Inflammatory macrophage (primary cell): ENCODE results near the gene TXNRD1.

Experiments used
- DNase-seq, 2 donors: peaks; one replicate each; pipeline ENCODE4 v3.0.0-alpha.2; 2020 to 2022

The TXNRD1 gene

DNA sequence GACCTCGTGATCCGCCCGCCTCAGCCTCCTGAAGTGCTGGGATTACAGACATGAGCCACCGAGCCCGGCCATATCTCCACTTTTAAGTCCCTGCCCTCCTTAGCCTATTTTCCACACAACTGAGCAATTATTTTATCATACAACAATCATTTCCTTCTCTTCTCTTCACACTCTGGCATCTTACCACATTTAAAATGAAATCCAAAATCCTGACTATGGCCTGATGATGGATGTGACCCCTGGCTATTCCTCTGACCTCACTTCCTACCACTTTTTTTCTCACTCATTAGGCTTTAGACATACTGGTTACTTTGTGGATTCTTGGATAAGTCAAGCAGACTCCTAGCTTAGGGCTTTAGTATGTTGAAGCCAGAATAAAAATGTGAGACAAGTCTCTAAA, 66.1 kb downstream of the TXNRD1 start:
- no peak for DNase-seq

DNA sequence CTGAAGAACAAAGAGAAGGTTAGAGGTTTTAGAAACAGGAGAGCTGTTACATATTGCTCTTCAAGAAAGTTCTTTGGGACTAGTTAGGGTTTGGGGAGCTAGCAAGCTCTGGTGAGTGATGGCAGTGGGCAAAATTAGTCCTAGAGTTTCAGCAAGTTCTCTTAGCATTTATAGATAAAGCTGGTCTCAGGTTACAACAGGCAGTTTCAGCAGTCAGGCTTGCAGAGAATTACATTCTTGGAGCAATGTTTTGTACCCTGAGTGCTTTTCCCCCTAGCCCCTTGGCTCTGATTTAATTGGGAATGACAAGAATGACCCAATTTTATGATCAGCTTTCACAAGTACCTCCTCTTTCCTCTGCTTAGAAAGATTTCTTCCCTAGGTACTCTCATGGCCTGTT, 66.5 kb downstream of the TXNRD1 start:
- DNase-seq: no peak

DNA sequence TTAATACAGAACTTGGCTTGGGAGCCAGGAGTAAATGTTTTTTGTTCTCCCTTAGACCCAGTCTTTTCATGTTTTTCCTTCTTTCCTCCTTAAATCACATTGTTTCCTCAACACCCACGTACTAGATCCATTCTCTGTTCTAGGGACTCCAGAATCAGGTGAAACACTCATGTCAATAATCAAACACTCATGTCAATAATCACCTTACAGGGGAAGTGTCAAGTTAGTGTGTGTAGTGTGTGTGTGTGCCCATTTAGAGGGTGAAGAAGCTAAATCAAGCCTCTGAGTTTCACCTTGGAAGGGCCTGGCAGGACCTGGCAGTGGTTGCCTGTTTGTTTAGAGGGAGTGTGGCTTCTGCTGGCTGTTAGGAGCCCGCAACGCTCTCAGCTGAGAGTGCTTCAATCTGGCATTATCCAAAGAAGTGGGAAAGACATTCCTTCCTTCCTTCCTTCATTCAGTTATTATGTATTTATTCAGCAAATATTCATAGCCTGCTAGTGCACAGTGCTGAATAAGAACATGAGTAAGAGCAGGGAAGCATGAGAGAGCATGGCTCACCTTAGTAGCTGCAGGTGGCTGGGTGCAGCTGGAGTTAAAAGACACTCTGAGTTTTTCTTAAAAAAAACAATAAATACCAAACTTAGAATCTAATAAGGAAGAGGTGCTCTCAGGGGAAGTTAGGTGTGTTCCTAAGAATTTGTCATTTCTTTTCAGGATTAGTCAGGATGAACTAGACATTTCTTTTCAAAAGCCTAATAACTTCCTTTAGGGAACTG, 70.3 kb downstream of the TXNRD1 start:
- no peak for DNase-seq

DNA sequence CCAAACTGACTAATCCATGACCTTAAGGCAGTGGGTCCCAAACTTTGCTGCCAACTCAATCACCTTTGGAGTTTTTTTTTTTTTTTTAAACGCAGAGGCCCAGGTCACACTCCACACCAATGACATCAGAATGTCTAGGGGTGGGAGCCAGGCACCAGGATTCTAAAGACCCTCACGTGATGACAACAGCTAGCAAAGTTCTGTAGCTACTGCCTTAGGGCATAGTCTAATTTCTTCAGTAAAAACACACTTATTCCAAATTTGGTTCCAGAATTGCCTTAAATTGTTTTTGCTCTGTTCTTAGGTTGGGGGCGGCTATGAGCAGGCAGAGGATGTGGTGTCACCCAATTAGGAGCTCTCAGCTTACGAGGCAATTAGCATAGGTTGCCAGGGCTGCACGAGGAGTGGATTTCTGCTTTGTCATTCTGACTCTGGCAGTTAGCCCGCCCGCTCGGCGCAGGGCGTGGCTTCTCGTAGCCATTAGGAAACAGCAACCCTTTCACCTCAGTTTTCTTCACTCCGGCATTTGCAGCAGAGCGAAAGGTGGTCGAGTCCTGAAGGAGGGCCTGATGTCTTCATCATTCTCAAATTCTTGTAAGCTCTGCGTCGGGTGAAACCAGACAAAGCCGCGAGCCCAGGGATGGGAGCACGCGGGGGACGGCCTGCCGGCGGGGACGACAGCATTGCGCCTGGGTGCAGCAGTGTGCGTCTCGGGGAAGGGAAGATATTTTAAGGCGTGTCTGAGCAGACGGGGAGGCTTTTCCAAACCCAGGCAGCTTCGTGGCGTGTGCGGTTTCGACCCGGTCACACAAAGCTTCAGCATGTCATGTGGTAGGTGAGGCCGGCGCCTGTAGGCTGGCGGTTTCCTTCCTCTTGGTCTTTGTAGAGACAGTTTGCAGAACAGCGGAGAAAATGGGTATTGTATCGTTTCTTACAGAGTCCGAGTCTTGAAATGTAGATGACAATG, 71.2 kb downstream of the TXNRD1 start:
- DNase-seq: peak; percentile 98 to 99

DNA sequence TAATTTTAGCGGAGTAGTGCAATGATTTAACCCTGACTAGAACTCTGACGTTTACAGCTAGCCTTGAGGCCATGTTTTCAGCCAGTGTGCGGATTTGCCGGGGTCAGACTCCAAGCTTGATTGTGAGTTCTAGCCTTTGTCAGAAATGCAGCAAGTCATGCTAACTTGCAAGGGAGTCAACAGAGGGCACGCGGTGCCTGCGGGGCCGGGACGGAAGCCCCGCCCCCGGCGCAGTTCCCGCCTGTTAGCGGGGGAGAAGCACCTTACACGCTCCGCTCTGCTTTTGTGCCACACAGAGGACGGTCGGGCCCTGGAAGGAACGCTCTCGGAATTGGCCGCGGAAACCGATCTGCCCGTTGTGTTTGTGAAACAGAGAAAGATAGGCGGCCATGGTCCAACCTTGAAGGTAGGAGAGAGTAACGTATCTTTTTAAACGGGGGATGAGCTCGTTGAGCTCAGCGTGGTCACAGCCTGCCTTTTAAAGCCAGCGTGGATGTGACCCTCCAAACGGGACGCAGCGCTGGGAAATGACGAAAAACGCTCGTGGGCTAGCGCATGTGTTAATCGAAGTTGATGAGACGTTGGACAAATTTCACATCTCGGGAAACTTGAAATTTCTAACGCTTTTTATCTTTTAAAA, 73.2 kb downstream of the TXNRD1 start:
- DNase-seq: peak; percentile 91 to 96

DNA sequence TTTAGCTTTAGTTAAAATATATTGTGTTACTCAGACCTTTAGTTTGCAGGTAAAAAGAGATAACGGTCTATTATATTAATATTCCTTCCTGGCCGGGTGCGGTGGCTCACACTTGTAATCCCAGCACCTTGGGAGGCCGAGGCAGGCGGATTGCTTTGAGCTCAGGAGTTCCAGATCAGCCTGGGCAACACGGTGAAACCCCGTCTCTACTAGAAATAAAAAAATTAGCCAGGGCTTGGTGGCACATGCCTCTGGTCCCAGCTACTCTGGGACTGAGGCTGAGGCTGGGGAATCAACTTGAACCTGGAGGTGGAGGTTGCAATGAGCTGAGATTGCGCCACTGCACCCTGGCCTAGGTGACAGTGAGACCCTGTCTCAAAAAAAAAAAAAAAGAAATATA, 74.7 kb downstream of the TXNRD1 start:
- DNase-seq: peak in 1 of 2 donors; percentile 35

DNA sequence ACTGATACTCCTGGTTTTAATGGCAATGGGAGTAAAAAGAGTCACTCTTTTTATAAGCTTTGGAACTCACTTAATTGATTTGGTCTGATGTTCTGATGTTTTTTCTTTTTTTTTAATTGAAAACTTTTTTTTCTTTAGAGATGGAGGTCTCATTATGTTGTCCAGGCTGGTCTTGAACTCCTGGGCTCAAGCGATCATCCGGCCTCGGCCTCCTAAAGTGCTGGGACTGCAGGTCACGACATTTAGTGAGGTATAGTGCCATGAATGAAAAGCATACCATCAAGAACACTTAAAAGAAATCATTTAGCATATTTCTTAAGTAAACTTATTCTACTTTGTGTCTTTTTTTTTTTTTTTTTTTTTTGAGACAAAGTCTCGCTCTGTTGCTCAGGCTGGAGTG, 75.3 kb downstream of the TXNRD1 start:
- no peak for DNase-seq

DNA sequence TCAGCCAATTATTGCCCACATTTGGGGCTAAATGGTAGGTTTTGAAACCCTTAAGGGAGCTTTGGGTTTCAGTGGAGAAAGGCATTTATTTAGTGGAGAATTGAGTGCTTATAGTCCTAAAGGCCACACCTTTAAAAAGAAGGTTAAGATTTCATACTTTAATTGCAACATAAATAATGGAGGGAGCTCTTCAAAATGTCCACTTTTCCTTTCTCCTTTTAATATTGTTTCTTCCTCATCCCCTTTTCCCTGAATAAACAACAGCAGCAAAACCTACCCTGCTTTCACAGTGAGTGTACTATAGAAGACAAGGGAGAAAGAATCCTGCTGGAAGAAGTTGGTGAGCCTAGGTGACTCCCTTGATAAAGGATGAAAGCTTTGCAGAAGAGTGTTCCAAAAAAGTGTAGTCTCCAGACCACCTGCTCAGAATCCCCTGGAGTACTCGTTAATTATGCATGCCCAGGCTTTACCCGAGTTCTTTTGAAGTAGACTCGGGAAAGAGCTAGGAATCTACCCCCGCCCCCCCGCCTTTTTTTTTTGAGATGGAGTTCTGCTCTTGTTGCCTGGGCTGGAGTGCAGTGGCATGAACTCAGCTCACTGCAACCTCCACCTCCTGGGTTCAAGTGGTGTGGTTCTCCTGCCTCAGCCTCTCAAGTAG, 76.4 kb downstream of the TXNRD1 start:
- no peak for DNase-seq

DNA sequence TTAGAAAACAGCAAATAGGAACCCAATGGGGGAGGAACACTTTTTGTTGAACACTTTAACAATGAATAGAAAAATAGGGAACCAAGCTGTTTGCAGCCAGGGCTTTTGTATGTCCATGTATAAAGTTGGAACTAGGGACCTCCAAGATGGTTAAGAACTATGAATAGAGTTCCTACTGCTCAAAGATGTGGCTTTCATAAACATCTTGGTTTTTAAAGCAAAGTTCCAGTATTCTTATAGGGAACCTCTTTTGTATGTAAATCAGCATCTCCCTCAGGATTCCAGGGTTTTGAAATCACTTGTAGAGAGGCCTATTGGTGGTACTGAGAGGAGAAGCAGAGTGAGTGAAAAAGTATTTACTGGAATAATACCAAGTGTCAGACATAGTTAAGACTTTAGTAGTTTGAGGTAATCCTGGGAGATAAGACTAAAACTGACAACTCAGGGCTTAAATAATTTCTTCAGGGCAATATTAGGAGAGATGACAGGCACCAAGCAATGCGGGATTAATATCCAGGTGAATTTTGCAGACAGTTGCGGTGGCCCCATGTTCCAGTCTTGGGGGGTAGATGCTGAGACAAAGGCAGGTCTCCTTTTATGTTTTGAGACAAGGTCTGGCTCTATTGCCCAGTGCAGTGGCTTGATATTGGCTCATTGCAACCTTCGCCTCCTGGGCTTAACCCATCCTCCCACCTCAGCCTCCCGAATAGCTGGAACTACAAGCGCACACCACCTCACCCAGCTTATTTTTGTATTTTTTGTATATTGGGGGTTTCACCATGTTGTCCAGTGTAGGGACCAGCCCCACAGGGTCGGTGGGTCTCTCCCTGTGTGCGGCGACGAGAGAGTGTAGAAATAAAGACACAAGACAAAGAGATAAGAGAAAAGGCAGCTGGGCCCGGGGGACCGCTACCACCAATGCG, 77.6 kb downstream of the TXNRD1 start:
- no peak for DNase-seq

DNA sequence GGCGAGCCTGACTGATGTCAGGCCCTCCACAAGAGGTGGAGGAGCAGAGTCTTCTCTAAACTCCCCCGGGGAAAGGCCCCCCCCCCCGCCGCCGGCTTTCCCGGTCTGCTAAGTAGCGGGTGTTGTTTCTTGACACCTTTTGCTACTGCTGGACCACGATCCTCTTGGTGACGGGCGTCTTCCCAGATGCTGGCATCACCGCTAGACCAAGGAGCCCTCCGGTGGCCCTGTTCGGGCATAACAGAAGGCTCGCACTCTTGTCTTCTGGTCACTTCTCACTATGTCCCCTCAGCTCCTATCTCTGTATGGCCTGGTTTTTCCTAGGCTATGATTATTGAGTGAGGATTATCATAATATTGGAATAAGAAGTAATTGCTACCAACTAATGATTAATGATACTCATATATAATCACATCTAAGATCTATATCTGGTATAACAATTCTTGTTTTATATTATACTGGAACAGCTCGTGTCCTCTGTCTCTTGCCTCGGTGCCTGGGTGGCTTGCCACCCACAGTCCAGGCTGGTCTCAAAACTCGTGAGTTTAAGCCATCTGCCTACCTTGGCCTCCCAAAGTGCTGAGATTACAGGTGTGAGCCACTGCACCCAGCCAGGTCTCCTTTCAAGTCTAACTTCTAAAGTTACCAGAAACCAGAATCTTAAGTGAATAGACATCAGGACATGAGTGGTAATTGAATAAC, 78.7 kb downstream of the TXNRD1 start:
- peak in 1 of 2 donors; percentile 46 for DNase-seq

DNA sequence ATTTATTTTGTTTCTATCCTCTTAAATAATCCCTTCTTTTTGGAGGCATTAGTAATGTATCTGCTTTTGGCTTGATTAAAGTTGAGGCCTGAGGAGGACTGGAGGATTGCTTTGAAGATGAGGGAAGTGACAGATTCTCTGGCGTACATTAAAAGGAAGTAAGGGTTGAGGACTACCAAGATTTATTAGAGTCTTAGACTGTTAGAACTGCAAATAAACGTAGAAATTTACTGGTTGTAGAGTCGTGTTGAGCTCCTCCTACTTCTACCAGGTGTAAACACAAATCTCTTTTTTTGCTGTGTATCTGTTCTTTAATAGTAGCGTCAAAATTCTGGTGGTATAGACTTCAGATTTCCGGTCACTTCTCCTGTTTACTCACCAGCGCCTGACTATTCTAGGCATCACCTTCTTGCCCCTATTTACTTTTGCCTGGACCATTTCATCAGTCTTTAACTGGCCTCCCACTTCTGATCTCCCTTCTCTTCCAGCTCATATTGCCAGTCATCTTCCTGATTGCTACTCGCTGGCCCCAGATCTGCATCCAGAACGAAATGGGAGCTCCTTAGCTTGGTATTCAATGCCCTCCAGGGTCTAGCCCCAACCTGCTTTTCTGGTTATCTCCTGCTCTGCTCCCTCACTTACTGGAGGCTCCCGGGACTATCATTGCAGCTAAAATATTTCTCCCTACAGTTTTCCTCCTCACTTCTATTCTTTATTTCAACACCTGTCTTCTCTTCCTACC, 79.5 kb downstream of the TXNRD1 start:
- DNase-seq: peak in 1 of 2 donors; percentile 13

DNA sequence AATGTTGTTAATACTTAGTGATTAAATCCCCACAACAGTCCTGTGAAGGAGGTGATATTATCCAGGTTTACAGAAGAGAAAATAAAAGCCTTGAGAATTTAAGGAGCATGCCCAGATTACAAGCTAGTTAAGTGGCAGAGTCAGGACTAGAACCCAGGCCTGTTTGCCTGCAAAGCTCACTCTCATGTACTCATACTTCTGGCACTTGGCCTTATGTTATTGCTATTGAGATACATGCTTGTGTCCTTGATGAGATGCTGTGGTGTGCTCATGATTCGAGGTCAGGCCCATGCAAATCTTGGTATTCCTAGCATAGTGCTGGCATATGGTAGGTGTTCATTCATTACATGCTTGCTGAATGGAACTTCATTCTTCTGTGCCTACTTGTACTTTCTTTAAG, 80.4 kb downstream of the TXNRD1 start:
- DNase-seq: no peak

DNA sequence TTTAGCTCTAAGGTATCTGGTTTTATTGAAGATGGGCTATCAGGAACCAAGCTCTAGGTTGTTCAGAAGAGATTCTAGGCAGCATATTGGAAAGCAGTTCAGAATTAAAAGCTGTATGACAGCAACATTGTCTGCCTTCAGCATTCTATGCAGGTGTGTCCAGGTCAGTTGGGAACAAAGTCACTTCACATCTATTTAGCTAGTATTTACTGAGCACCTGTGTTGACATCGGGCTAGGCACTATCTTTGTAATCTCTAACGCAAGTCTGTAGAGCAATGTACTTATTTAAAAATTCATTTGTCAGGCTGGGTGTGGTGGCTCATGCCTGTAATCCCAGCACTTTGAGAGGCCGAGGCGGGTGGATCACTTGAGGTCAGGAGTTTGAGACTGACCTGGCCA, 81.1 kb downstream of the TXNRD1 start:
- no peak for DNase-seq

DNA sequence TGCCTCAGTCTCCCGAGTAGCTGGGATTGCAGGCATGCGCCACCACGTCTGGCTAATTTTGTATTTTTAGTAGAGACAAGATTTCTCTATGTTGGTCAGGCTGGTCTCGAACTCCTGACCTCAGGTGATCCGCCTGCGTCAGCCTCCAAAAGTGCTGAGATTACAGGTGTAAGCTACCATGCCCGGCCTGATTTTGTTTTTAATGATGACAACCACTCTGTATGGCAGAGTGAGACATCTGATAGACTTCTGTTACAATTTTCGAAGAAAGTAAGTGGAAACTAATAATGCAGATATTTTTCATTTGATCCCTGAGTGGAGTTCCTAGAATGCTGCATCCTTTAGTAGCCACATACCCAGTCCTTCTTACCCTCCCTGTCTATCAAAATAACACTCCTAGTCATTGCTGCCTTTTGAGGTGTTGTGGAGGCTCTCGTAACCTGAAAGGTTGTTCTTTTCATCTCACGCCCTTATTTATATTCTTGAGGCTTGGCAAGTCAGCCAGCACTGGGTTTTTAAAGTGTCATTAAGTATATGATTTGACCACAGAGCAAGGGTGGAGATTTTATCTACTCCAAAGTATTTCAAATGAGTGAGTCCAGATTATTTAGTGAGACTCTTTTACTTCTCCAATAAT, 82.0 kb downstream of the TXNRD1 start:
- DNase-seq: no peak

DNA sequence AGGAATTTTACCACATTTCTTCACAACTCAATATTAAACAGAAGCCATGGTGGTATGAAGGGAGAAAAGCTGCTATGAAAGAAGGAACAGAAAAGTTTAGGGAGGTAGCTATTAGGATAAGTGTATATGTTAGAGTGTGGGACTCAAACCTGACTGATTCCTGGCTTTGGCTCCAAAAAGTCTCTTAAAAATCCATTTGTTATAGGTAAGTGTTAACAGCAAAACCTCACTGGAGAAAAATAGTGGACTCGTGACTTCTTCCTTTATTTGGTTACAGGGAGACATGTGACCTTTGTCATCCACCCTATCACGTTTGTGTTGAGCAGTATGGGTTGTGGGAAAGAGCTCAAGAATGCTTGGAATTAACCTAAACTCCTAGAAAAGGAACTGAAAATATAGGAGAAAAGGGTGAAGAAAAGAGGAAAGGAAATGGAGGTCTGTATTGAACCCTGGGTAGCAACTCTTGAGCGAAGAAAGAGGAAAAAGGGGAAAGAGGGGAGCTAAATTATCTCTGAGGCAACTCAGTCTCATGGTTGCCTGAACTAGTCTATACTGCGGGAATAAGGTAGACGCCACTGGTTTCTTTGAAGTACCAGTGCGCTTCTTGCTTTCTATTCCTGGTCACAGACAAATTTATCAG, 84.4 kb downstream of the TXNRD1 start:
- peak; percentile 29 to 30 for DNase-seq

DNA sequence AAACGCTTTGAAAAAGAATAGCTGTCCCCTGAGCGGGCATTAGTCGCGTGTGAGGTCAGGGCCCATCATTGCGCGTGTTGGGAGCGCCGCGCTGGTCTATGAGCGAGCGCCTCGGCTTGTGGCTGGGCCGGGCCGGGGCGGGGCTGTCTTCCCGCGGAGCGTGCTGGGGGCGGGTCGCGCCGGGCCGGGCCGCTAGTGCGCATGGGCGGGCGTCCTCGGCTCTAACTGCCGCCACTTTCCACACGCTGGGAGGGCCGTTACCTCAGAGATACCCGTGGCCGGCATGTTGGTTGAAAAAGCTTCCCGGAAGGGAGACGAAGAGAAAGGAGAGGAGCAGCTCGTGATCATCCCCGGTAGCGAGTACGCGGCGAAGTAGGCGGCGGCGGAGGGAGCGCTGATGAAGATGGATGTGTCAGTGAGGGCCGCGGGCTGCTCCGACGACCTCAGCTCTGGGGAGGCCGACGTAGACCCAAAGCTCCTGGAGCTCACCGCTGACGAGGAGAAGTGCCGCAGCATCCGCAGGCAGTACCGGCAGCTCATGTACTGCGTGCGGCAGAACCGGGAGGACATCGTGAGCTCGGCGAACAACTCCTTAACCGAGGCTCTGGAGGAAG, 88.1 kb downstream of the TXNRD1 start, which contains the start of gene EID3:
TSS of gene EID3 (plus strand) at position 202 of the 614 bp plus-strand sequence. CDS start at position 398, 196 bp downstream.
- peak; percentile 73 to 74 for DNase-seq

DNA sequence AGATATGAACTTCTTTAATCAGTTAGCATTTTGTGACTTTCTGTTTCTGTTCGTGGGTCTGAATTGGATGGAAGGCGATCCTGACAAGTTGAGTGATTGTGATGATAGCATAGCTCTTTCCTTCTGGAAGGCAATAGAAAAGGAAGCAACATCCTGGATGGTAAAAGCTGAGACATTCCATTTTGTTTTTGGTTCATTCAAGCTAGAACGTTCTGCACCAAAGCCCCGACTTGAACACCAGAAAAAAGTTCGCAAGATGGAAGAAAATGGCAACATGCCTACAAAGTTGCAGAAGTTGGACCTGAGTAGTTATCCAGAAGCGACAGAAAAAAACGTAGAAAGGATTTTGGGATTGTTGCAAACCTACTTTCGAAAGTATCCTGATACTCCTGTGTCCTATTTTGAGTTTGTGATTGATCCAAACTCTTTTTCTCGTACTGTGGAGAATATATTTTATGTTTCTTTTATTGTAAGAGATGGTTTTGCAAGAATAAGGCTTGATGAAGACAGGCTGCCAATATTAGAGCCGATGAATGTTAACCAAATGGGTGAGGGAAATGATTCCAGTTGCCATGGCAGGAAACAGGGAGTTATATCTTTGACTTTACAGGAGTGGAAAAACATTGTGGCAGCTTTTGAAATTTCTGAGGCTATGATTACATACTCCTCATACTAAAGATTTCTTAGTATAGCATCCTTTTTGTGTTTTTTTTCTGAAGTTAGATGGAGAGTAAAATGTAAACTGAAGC, 88.9 kb downstream of the TXNRD1 start:
- DNase-seq: no peak

DNA sequence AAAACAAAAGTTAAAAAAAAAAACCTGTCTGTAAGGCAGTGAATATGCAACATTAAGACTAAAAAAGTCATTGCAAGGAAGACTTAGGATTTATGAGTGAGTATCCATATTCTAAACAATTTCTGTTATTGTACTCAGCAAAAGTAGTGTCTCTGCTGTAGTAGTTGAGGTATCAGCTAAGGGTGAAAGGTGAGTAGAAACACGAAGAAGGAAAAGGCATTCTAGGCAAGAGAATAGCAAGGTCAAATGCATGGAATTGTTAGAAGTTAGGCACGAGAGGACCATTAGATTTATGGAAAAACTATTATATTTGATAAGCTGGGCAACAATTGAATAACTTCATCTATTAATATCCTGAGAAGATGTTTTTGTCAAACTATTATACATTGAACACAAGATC, 89.8 kb downstream of the TXNRD1 start:
- no peak for DNase-seq
